GM21526 (cell line): Measurements from ENCODE around the gene PLD1.

Experiments used
- ATAC-seq: cut with Tn5 transposase; IDR thresholded peaks from one replicate; pipeline ENCODE4 v1.9.1; 2021; ENCODE audit warnings: moderate library complexity; ENCODE audit not compliant: unreplicated experiment, low FRiP score

Gene PLD1

GRCh38 chr3:171776839-171777583 is 33.3 kb downstream of the PLD1 start:
- no peak for ATAC-seq

GRCh38 chr3:171776411-171776810 is 33.9 kb downstream of the PLD1 start:
- ATAC-seq, result no peak

- no peak for ATAC-seq
Observed at GRCh38 chr3:171775943-171776342, 34.3 kb downstream of the PLD1 start.

GRCh38 chr3:171774521-171774920 is 35.8 kb downstream of the PLD1 start:
- no peak for ATAC-seq

GRCh38 chr3:171772427-171773056 is 37.7 kb downstream of the PLD1 start:
- no peak for ATAC-seq

GRCh38 chr3:171770689-171771620 is 39.3 kb downstream of the PLD1 start:
- no peak for ATAC-seq

- no peak for ATAC-seq
Observed at GRCh38 chr3:171769461-171769860, 40.8 kb downstream of the PLD1 start.

- ATAC-seq, result no peak
Observed at GRCh38 chr3:171768986-171769385, 41.3 kb downstream of the PLD1 start.

GRCh38 chr3:171768281-171768900 is 41.9 kb downstream of the PLD1 start:
- no peak for ATAC-seq

- ATAC-seq, result no peak
Observed at GRCh38 chr3:171765511-171765887, 44.8 kb downstream of the PLD1 start.

GRCh38 chr3:171763392-171763791 is 46.9 kb downstream of the PLD1 start:
- ATAC-seq, result no peak

GRCh38 chr3:171760477-171760876 is 49.8 kb downstream of the PLD1 start:
- ATAC-seq, result no peak

GRCh38 chr3:171758109-171758508 is 52.2 kb downstream of the PLD1 start:
- no peak for ATAC-seq

GRCh38 chr3:171757361-171758034 is 52.8 kb downstream of the PLD1 start:
- ATAC-seq, result no peak

GRCh38 chr3:171755656-171756055 is 54.6 kb downstream of the PLD1 start:
- no peak for ATAC-seq

GRCh38 chr3:171755015-171755589 is 55.2 kb downstream of the PLD1 start:
- no peak for ATAC-seq

- no peak for ATAC-seq
Observed at GRCh38 chr3:171753665-171754408, 56.4 kb downstream of the PLD1 start.

- ATAC-seq, result no peak
Observed at GRCh38 chr3:171753025-171753472, 57.2 kb downstream of the PLD1 start.

- no peak for ATAC-seq
Observed at GRCh38 chr3:171752329-171752728, 58.0 kb downstream of the PLD1 start.
